ENCODE data around the gene GNA12. TPM values are rescaled to one million over a fixed set of nuclear protein-coding genes. Genes with fewer than 3 reads are reported as not detected.
"Not testable (repeated sequence)": the region's sequence is repeated elsewhere in the genome, so short reads cannot be mapped to it uniquely, and the experiment has no call there.

The GNA12 gene
- total RNA-seq, 1 donor from 2014 or later, result 37.7 TPM

DNA sequence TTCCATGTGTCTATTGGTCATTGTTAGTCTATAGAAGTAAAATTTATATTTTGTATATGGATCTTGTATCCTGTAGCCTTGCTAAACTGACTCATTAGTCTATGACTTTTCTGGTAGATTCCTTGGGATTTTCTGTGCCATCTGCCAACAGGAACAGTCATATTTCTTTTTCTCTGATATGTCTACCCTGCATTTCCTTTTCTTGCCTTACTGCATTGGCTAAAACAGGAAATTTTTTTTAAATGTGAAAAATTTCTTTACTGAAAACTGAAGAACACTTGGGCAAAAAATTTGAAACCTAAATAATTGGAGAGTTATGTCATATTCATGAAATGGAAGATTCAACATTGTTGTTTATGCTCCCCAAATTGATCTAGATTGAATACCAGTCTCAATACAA is 88.6 kb downstream of the GNA12 start:
- no peak for DNase-seq (ENCODE audit: low read depth)

GRCh38 chr7:2754912-2755311 is 89.2 kb downstream of the GNA12 start:
- no peak for DNase-seq (ENCODE audit: low read depth)

- no peak for DNase-seq (ENCODE audit: low read depth)
These were observed 90.0 kb downstream of the GNA12 start for GRCh38 chr7:2754086-2754485.

GRCh38 chr7:2753148-2753547 is 91.0 kb downstream of the GNA12 start:
- no peak for DNase-seq (ENCODE audit: low read depth)

DNA sequence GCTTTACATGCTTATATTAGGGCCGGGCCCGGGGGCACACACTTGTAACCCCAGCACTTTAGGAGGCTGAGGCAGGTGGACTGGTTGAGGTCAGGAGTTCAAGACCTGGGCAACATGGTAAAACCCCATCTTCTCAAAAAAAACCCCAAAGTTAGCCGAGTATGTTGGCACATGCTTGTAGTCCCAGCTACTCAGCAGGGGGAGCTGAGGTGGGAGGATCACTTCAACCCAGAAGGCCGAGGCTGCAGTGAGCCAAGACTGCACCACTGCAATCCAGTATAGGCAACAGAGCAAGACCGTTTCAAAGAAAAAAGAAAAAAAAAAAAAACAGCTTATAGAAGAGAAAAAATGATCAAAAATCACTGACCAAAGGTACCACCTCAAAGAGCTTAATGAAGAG is 93.0 kb downstream of the GNA12 start:
- no peak for DNase-seq (ENCODE audit: low read depth)

DNA sequence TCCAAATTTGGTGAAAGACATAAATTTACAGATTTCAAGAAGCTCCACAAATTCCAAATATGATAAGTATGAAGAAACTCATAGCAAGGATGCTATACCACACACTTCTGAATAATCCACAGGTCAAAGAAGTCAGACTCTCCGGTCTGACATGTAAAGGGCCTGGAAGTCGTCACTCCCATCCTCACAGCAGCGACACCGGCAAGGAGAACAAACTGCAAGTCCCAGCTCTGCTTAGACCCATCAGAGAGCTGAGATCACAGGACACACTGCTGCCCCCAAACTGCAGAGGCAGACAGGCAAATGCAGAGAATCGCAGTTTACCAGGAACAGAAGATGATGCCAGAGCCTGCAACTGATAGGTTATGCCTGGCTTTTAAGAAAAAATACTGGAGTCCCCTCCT is 94.1 kb downstream of the GNA12 start:
- no peak for DNase-seq (ENCODE audit: low read depth)

GRCh38 chr7:2748684-2749083 is 95.4 kb downstream of the GNA12 start:
- DNase-seq (ENCODE audit: low read depth), result not testable (repeated sequence)

GRCh38 chr7:2743523-2744185 is 100.5 kb downstream of the GNA12 start:
- not testable (repeated sequence) for DNase-seq (ENCODE audit: low read depth)

DNA sequence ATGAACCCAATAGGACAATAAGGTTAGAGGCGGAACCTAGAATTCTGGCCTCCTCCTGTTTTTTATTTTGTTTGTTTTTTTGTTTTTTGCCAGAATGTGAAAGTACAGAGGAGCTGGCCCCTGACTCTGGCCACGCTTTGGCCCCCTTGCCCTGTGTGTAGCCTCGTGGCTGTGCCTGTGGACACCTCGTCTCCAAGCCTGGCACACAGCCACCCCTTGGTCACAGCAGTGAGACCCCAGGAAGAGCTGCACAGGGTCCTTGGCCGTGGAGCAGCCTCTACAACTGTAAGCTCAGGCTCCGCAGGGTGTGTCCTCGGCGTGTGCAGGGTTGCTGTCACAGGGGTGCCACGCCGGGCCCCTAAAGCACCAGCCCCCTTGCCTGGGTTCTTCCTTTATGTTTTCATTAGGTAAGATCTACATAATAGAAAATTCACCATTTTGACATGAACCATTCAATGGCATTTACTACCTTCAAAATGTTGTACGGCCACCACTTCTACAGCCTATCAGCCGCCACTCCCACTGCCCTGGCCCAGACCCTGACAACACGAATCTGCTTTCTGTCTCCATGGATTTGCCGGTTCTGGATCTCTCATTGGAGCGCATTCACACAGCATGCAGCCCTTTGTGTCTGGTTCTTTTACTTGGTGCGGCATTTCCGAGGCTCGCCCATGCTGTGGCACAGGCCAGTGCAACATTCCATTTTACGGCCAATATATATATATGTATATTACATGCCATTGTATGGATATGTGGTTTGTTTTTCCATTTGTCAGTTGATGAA is 105.2 kb downstream of the GNA12 start:
- DNase-seq (ENCODE audit: low read depth), result no peak

- no peak for DNase-seq (ENCODE audit: low read depth)
These were observed 106.2 kb downstream of the GNA12 start for GRCh38 chr7:2737771-2738540.

DNA sequence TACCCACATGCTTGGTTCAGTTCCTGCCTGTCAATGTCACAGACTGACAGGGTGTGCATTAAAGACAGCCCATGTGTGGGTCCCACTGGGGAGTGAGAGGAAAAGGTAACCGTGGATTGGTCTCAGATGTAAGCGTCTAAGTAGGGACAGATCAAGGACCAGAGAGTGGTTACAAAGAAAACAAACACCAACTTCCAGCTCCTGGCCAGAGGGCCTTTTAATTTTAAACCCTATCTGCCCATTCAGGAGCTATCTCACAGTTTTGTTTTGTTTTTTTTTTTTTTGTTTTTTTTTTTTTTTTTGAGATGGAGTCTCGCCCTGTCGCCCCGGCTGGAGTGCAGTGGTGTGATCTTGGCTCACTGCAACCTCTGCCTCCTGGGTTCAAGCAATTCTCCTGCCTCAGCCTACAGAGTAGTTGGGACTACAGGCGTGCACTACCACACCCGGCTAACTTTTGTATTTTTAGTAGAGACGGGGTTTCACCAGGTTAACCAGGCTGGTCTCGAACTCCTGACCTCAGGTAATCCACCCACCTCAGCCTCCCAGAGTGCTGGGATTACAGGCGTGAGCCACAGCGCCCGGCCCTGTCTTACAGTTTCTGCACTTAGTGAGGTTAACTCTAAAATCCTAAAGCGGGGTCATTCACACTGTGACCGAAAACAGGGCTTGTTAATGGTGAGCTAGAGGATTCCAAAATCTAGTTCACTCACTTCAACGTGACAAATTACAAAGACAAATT is 106.9 kb downstream of the GNA12 start:
- not testable (repeated sequence) for DNase-seq (ENCODE audit: low read depth)

DNA sequence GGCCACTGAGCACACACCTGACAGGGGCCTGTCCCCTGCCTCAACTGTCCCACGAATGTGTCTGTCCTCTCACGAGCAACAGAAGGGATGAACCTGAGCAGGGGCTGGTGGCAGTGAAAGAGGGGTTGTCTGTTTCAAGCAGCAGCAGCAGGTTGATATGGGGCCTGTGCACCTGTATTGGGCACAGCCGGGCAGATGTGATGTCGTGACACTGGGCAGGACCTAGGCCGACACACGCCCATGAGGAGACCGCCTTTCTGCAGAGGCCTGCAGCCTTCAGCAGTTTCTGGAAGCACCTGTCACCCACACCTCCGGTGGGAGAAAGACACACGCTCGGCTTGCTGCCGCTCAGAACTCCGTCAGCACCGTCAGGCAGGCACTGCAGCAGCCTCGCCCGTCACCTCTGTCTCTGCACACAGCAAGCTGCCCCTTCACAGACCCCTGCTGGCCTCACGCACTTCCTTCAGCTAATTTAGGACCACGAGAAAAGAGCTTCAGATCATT is 107.6 kb downstream of the GNA12 start:
- DNase-seq (ENCODE audit: low read depth), result no peak

DNA sequence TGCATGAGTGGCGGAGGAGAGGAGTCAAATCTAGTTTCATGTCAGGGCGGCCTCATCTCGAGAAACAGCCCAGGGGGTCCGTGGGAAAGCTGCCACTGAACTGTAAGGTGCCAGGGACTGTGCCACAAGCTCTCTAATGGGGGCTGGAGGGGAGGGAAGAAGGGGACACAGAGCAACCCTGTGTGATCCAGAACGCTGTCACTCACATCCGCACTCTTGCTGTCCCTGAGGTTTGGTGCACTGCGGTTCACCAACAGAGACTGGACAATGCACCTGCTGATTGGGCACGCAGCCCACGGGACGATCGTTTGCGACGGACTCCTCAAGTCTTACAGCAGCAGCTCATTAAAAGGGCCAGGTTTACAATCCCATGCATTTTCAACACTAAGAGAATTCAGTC is 108.4 kb downstream of the GNA12 start:
- DNase-seq (ENCODE audit: low read depth), result no peak

DNA sequence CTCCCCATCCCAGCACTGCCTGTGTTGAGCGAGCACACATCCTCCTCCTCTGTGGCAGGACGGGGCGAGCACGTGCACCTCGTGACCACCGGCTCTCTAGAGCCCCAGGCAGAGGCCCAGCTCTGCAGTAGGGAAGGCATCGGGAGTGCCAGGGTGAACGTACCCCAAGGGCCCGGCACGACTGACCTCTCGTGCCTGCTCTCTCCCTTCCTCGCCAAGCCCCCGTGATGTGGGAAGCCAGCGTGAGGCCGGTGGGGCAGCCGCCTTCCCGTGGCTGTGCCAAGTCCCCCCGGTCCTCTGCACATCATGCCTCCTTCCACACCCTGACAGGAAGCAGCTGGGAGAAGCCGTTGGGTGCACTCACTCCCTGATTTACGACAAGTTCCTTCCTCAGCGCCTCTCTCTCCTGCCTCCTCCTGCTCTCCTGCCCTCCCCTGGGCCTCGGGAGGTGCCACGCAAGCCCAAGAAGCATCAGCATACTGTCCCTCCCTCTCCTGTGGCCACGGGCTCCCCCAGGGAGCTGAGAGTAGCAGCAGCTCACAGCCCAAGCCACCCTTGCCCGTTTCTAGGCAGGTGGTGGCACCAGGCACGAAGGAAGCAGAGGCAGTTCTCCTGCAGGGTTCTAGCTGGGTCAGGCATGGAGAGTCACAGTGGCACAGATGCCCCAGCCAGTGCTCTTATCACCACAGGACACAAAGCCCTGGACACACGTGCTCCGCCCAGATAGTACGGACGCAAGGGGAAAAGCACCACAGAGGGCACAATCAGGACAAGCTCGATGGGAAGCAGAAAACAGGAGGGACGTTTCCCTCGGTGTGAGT is 109.1 kb downstream of the GNA12 start:
- DNase-seq (ENCODE audit: low read depth), result no peak

DNA sequence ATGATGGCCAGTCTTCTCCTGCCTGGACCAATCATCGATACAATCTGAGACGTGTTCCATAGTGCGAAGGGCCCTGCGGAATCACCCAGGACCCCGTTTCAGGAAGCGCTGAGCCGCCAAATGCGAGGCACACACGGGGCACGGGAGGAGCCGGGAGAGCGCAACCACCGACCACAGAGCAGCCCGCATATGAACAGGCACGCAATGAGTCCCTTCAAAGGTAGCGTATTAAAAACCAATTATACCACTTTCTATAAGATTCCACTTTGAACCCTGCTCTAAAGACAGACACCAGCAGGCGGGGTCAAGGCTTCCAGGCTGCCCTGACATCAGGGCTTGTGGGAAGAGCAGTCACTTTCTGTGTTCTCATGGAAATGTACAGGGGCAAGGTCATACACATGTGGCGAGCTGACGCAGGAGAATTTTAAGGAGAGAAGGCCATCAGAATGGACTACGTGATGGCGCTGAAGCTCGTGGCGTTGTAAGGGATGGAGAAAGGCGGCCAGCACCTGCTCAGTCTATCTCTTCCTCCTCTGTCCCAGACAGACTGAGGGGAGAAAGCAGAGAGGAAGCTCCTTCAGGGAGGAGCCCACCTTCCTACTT is 109.9 kb downstream of the GNA12 start:
- DNase-seq (ENCODE audit: low read depth), result no peak

DNA sequence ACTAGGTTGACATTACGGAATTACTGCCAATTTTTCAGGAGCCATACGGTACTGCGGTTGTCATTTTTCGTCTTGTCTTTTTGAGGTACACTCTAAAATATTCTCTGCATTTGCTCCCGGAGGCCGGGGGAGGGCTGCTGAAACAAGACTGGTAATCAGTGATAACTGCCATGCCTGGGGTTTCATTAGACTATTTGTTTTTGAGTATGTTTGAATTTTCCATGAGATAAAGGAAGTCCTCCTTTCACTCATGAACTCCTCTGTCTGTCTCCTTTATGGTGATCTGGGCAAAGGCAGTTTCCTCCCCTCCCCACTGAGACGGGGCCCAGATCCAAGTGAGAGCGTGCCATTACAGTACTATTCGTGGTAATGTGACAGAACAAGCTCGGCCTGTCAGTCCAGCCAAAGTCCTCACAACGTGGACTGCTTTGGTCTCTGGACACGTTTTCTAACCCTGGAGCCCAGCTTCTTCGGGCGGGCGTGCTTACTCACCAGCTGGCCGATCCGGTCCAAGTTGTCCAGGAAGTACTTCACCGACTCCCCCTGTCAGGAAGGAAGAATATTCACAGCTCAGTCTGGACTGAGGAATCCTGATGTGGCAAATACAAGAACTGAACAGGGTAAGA is 111.0 kb downstream of the GNA12 start:
- DNase-seq (ENCODE audit: low read depth), result peak; percentile 5

GRCh38 chr7:2732388-2732787 is 111.7 kb downstream of the GNA12 start:
- no peak for DNase-seq (ENCODE audit: low read depth)

- DNase-seq (ENCODE audit: low read depth), result no peak
These were observed 113.0 kb downstream of the GNA12 start for GRCh38 chr7:2730846-2731770.
